Esophagus muscularis mucosa (tissue), 3 donors: ENCODE data around the gene STPG2.

ENCODE experiments used
- POLR2A ChIP-seq: fragments of 450-650 bp; IDR thresholded peaks from one replicate; pipeline ENCODE4 v1.6.1; 2017; ENCODE audit warnings: antibody characterized with exemption, moderate library complexity, mild to moderate bottlenecking, low read depth
- POLR2AphosphoS5 ChIP-seq, 2 donors: sonication (generic); formaldehyde crosslinking; IDR thresholded peaks; one replicate each; pipeline ENCODE4 v1.6.1; 2017; ENCODE audit warnings: antibody characterized with exemption in 2 of 2
- TF ChIP-seq, protein P1 (sequence below), 3 experiments: fragments of 200-600 bp in 2 of 3; fragments of 450-650 bp in 1 of 3; sonication (generic) in 2 of 3; IDR thresholded peaks; one replicate each; pipeline ENCODE4 v1.5.1; 2017 to 2019; ENCODE audit warnings: antibody characterized with exemption in 3 of 3, mild to moderate bottlenecking in 2 of 3, moderate library complexity in 1 of 3

DNA sequence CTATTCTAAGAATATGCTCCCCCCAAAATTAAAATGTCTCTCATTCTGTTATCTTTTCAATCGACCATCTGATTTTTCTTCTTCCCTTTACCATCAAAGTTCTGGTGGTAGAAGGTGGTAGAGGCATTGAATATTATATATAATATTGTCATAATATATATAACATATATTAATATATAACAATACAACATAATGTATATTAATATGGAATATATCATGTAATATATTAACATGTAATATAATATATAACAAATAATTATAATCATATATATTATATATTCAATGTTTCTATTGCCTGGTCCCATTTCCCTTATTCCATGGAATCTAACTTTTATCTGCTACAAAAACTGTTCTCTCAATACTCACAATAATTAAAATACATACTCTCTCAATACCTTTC, 40.6 kb downstream of the STPG2 start:
- TF ChIP-seq, protein P1, sequence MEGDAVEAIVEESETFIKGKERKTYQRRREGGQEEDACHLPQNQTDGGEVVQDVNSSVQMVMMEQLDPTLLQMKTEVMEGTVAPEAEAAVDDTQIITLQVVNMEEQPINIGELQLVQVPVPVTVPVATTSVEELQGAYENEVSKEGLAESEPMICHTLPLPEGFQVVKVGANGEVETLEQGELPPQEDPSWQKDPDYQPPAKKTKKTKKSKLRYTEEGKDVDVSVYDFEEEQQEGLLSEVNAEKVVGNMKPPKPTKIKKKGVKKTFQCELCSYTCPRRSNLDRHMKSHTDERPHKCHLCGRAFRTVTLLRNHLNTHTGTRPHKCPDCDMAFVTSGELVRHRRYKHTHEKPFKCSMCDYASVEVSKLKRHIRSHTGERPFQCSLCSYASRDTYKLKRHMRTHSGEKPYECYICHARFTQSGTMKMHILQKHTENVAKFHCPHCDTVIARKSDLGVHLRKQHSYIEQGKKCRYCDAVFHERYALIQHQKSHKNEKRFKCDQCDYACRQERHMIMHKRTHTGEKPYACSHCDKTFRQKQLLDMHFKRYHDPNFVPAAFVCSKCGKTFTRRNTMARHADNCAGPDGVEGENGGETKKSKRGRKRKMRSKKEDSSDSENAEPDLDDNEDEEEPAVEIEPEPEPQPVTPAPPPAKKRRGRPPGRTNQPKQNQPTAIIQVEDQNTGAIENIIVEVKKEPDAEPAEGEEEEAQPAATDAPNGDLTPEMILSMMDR (IDR thresholded peaks at IDR 0.05), result no peak
- TF ChIP-seq POLR2A (no peak), POLR2AphosphoS5 (IDR thresholded peaks at IDR 0.05) (no peak)
